ENCODE results near the gene TMEM175.

TMEM175 gene

GRCh38 chr4:946517-947471, 14.5 kb downstream of the TMEM175 start:
- no peak for DNase-seq (ENCODE audit: low read depth in 2 of 2)

- DNase-seq (ENCODE audit: low read depth in 2 of 2) = no peak
Measured at GRCh38 chr4:947491-947971, 15.3 kb downstream of the TMEM175 start.

GRCh38 chr4:948101-948935, 16.1 kb downstream of the TMEM175 start:
- no peak for DNase-seq (ENCODE audit: low read depth in 2 of 2)

- DNase-seq (ENCODE audit: low read depth in 2 of 2) = no peak
Measured at GRCh38 chr4:948936-949300, 16.7 kb downstream of the TMEM175 start.

GRCh38 chr4:949656-950055, 17.4 kb downstream of the TMEM175 start:
- no peak for DNase-seq (ENCODE audit: low read depth in 2 of 2)

- DNase-seq (ENCODE audit: low read depth in 2 of 2) = no peak
Measured at GRCh38 chr4:950136-951020, 18.1 kb downstream of the TMEM175 start.

GRCh38 chr4:951186-951585, 18.9 kb downstream of the TMEM175 start:
- no peak for DNase-seq (ENCODE audit: low read depth in 2 of 2)

GRCh38 chr4:951594-952468, 19.6 kb downstream of the TMEM175 start:
- no peak for DNase-seq (ENCODE audit: low read depth in 2 of 2)

- no peak for DNase-seq (ENCODE audit: low read depth in 2 of 2)
Measured at GRCh38 chr4:952881-953573, 20.8 kb downstream of the TMEM175 start.

GRCh38 chr4:953574-953915, 21.3 kb downstream of the TMEM175 start:
- no peak for DNase-seq (ENCODE audit: low read depth in 2 of 2)

- no peak for DNase-seq (ENCODE audit: low read depth in 2 of 2)
Measured at GRCh38 chr4:954211-955020, 22.2 kb downstream of the TMEM175 start.

- no peak for DNase-seq (ENCODE audit: low read depth in 2 of 2)
Measured at GRCh38 chr4:955161-955921, 23.1 kb downstream of the TMEM175 start.

GRCh38 chr4:955931-956381, 23.7 kb downstream of the TMEM175 start:
- DNase-seq (ENCODE audit: low read depth in 2 of 2) = no peak

GRCh38 chr4:956531-957230, 24.4 kb downstream of the TMEM175 start:
- no peak for DNase-seq (ENCODE audit: low read depth in 2 of 2)

- DNase-seq (ENCODE audit: low read depth in 2 of 2) = no peak
Measured at GRCh38 chr4:957231-957580, 24.9 kb downstream of the TMEM175 start.

GRCh38 chr4:957581-958313, 25.5 kb downstream of the TMEM175 start:
- no peak for DNase-seq (ENCODE audit: low read depth in 2 of 2)

- DNase-seq (ENCODE audit: low read depth in 2 of 2) = no peak
Measured at GRCh38 chr4:958314-958665, 26.0 kb downstream of the TMEM175 start.
